Mesangial cell (primary cell): ENCODE results near the gene MAPK8IP3. TPM values are rescaled to one million over a fixed set of nuclear protein-coding genes. Genes with fewer than 3 reads are reported as not detected.

Source experiments
- total RNA-seq: library from RNA; depleted of rRNA; stranded (reverse); fragments of >200 nt; gene quantifications from 2 replicates; pipeline ENCODE4 v1.2.3, GENCODE V29; 2015

MAPK8IP3 gene
- 25.1 and 61.5 TPM in 2 replicates for total RNA-seq

GRCh38 chr16:1705688-1706385 lies at the start of gene MAPK8IP3:
Gene MAPK8IP3, plus strand, starts transcription at chr16:1706195. Its CDS starts 145 bp downstream, at chr16:1706340.

GRCh38 chr16:1677942-1678499 lies 28.0 kb upstream of the MAPK8IP3 start, which contains the start of gene JPT2:
Gene JPT2, plus strand, starts transcription at chr16:1678279. Its CDS starts 34 bp downstream, at chr16:1678313.

DNA sequence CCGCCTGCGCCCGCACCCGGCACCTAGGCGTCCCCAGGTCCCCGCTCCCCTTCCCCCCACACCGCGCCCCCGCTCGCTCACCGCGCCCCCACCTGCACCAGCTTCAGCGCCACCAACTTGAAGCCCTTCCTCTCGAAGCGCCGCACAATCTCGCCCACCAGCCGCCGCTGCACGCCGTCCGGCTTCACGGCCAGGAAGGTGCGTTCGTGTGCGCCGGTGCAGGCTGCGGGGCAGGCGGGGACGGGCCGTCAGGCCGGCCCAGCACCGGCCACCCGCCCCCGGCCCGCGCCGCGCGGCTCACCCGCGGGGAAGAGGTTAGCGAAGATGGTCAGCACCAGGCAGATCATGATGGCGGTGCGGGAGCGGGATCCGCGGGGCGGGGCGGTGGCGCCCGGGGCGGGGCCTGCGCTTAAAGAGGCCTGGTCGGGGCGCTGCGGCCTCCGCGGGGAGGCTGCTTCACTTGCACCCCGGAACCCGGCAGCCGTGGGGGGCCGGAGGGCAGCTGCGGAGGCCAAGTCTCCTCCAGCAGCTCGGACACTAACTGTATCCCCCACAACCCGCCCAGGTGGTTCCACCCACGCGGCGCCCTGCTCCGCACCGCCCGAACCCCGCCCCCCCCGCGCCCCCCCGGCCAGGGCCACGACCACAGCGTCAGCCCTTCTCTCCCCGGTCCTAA lies 65.3 kb downstream of the MAPK8IP3 start, which contains the start of gene NME3:
Gene NME3 (minus strand): TSS at position 356 of the 676 bp plus-strand sequence. CDS start 9 bp downstream, at position 347.

GRCh38 chr16:1772362-1772907 lies 66.4 kb downstream of the MAPK8IP3 start, which contains the start of gene EME2:
Gene EME2, plus strand, starts transcription at chr16:1772810. Its CDS starts 418 bp downstream, at chr16:1773228.

GRCh38 chr16:1772908-1773702 lies 67.1 kb downstream of the MAPK8IP3 start, which contains the start of gene MRPS34:
Gene MRPS34, minus strand, starts transcription at chr16:1773134. Its CDS starts 15 bp downstream, at chr16:1773119.

DNA sequence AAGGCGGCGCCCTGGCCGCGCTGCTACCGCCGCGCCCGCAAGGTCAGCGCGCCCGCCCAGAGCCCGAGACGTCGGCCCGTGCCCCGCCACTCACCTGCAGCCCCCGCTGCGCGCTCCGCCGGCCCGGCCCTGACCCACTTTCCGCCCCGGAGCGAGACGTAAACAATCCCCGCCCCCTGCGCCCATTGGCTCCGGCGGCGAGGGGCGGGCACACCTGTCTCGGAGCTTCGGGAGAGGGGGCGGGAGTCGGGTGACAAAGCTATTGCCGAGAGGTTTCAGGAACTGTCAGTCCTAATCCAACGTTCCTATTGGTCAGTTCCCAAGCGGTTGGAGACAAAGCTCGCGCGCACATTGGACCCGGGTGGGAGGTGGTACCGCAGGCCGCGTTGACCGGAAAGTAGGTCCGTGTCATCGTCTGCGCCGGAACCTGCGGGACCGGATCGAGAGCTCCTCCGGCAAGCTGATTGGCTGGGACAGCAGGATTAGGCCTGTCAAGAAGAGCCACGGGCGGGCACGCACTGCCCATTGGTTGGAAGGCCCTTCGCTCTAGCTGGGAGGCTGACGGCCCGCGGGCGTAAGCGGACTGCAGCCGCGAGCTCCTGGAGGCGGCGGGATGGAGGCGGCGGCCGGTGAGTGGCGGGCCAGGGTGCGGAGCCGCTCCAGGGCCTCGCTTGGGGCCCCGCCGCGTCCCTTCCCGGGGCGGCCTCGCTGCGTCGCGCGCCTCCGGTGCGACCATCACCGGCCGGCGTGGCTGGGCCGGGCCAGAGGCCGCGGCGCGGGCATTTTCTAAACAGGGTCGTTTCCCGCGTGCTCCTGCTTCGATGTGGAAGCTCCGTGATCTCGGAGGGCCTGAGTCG lies 76.6 kb downstream of the MAPK8IP3 start, which contains the start of the genes NUBP2 and SPSB3:
Gene NUBP2 (plus strand): TSS at position 553 of the 857 bp plus-strand sequence. CDS start 61 bp downstream, at position 614.
Gene SPSB3 (minus strand): TSS at position 164 of the 857 bp plus-strand sequence. CDS start 1,088 bp downstream, outside the sequence.

DNA sequence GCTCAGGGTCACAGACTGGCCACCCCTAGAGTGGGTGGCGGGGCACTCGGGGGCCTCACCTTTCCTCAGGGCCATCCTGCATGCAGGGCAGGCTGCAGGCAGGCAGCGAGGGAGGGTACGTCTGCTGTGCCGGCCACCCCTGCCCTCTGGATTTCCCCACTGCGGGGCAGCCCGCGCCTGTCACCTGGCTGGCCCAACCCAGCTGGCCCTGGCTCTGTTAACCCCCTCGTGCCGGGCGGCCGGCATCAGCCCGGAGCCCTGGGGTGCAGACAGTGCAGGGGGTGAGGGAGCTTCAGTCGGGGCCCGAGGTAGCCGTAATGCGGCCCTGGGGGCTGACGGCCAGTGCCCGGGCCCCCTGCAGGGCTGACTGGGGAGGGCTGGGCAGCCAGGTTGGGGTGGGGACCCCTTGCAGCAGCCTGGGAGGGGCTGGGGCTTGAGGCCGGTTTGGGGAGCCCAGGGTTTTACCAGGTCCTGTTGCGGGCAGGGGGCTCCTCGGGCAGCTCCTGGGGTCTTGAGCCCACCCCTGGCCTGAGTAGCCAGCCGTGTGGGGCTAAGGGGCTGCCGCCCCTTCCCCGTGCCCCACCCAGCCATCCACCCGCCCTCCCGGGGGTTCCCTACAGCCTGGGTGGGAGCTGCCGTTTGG lies 87.7 kb downstream of the MAPK8IP3 start, which contains the start of gene IGFALS:
Gene IGFALS (minus strand): TSS at position 128 of the 643 bp plus-strand sequence. CDS start 53 bp downstream, at position 75.

Other genes with a start within 250 kb of the MAPK8IP3 start
- gene CLCN7, start 231.2 kb upstream of the MAPK8IP3 start, total RNA-seq, result 90.0 and 174 TPM in 2 replicates
- gene PTX4, start 217.3 kb upstream of the MAPK8IP3 start, total RNA-seq, result 0.13 TPM in 1 of 2 replicates, not detected in the other
- 20.4 and 41.7 TPM in 2 replicates for gene TELO2, start 212.8 kb upstream of the MAPK8IP3 start, total RNA-seq
- 1.6 and 4.4 TPM in 2 replicates for gene TMEM204, start 172.5 kb upstream of the MAPK8IP3 start, total RNA-seq
- gene IFT140, start 94.1 kb upstream of the MAPK8IP3 start, total RNA-seq, result 8.5 and 35.9 TPM in 2 replicates
- 8.5 and 10.3 TPM in 2 replicates for gene CRAMP1, start 93.8 kb upstream of the MAPK8IP3 start, total RNA-seq
- gene JPT2, start 27.9 kb upstream of the MAPK8IP3 start, total RNA-seq, result 119 and 173 TPM in 2 replicates
- gene NME3, start 65.3 kb downstream of the MAPK8IP3 start, total RNA-seq, result 61.8 and 131 TPM in 2 replicates
- 4.7 and 7.7 TPM in 2 replicates for gene EME2, start 66.6 kb downstream of the MAPK8IP3 start, total RNA-seq
- 108 and 161 TPM in 2 replicates for gene MRPS34, start 66.9 kb downstream of the MAPK8IP3 start, total RNA-seq
- gene SPSB3, start 76.4 kb downstream of the MAPK8IP3 start, total RNA-seq, result 37.5 and 99.8 TPM in 2 replicates
- gene NUBP2, start 76.8 kb downstream of the MAPK8IP3 start, total RNA-seq, result 86.8 and 113 TPM in 2 replicates
- 0.25 TPM in 1 of 2 replicates, not detected in the other for gene IGFALS, start 87.5 kb downstream of the MAPK8IP3 start, total RNA-seq
- 89.5 and 114 TPM in 2 replicates for gene HAGH, start 120.6 kb downstream of the MAPK8IP3 start, total RNA-seq
- 77.9 and 83.8 TPM in 2 replicates for gene FAHD1, start 121.0 kb downstream of the MAPK8IP3 start, total RNA-seq
- 3.6 and 3.8 TPM in 2 replicates for gene MEIOB, start 166.0 kb downstream of the MAPK8IP3 start, total RNA-seq
- gene HS3ST6, start 212.2 kb downstream of the MAPK8IP3 start, total RNA-seq, result not detected in 2 replicates
- 20.5 and 27.7 TPM in 2 replicates for gene MSRB1, start 237.0 kb downstream of the MAPK8IP3 start, total RNA-seq
- not detected in 2 replicates for gene RPL3L, start 248.5 kb downstream of the MAPK8IP3 start, total RNA-seq